Fibroblast of mammary gland (primary cell): Measurements from ENCODE around the gene BICC1.

Source experiments
- DNase-seq: peaks from one replicate; pipeline ENCODE4 v3.0.0-alpha.2; 2010; ENCODE audit warnings: low read depth
- H3K4me3 ChIP-seq: 2 replicates; pipeline ENCODE4 v1.5.1; 2011; ENCODE audit warnings: low read depth, mild to moderate bottlenecking, low read length, moderate library complexity; ENCODE audit not compliant: control insufficient read depth
- TF ChIP-seq, protein P1 (sequence below): conservative IDR thresholded peaks from 2 replicates; pipeline ENCODE4 v1.5.1; 2011; ENCODE audit warnings: low read depth, low read length, inconsistent platforms; ENCODE audit not compliant: control insufficient read depth, insufficient read depth

The BICC1 gene

DNA sequence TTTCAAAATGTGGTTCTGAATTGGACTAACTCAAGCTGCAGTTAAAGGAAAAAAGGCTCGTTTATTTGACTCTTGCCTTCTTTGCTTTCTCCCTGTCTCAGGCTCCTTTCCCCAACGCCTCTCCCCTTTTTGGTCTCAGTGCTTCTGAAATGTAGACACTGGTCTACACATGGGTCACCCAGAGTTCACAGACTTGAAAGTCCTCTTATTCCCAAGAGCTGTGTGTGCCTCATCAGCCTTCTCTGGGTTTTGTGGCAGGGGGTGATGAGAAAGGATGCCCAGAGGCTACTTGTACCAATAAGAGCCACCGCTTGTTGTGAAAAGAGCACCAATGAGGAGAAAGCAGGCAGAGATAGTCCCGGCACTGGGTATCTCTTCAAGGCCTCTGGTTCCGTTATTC is 125.7 kb downstream of the BICC1 start:
- DNase-seq, result peak; percentile 59
- TF ChIP-seq, protein P1, sequence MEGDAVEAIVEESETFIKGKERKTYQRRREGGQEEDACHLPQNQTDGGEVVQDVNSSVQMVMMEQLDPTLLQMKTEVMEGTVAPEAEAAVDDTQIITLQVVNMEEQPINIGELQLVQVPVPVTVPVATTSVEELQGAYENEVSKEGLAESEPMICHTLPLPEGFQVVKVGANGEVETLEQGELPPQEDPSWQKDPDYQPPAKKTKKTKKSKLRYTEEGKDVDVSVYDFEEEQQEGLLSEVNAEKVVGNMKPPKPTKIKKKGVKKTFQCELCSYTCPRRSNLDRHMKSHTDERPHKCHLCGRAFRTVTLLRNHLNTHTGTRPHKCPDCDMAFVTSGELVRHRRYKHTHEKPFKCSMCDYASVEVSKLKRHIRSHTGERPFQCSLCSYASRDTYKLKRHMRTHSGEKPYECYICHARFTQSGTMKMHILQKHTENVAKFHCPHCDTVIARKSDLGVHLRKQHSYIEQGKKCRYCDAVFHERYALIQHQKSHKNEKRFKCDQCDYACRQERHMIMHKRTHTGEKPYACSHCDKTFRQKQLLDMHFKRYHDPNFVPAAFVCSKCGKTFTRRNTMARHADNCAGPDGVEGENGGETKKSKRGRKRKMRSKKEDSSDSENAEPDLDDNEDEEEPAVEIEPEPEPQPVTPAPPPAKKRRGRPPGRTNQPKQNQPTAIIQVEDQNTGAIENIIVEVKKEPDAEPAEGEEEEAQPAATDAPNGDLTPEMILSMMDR, result no peak
- H3K4me3 ChIP-seq, result no peak overlapping the region

DNA sequence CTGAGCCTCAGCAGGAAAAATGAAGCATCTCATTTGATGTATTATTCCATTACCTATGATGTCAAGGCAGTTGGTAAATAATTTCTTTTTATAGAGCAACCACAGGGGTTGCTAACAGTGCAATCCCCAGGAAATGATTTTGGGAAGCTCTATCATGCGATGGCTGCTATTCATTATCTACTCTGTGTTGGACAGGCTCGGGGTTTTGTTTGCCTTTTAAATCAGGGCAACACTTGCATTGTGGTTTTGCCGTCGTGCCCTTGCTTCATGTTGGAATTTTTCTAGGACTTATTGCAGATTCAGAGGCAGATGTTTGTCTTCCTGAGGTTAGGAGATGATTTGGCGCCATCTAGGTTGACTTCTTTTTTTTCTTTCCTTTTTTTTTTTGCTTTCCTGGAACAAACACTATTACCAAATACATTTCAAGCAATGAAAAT is 128.4 kb downstream of the BICC1 start:
- H3K4me3 ChIP-seq, result no peak overlapping the region
- TF ChIP-seq, protein P1, result peak; percentile 45
- DNase-seq, result peak; percentile 99

DNA sequence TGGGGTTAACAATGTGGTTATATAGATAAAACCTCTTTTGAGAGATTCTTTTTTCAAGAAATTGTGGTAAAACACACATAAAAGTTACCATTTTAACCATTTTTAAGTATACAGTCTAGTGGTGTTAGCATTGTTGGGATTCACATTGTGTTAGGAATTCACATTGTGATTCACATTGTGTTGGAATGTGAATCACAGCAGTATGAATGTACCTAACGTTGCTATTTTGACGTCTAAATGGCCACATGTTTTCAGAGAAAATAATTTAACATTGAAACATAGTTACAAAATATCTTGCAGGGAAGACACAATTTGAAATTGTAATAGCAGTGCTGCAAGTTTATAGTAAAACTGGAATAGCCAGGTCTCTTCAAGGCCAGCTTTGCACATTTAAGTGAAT is 129.0 kb downstream of the BICC1 start:
- TF ChIP-seq, protein P1, result no peak
- DNase-seq, result peak; percentile 93
- no peak overlapping the region for H3K4me3 ChIP-seq

DNA sequence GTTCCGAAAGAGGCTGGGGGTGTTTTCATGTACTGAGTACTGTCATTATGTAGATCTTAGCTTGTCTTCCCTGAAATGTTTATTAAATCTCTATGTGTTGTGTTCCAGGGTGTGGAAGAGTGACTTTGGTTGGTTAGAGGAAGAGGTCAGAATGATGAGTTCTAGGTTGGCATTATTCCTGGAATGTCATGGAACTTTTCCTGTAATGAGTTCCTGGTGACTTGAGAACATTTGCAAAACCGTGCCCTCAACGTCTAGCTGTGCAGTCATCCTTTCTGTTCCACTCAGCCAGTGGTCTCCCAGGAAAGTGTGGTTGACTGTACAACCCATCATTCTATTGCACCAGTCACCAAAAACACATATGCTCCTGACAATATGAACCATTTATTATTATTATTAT is 129.6 kb downstream of the BICC1 start:
- TF ChIP-seq, protein P1, result no peak
- peak; percentile 97 for DNase-seq
- H3K4me3 ChIP-seq, result no peak overlapping the region

DNA sequence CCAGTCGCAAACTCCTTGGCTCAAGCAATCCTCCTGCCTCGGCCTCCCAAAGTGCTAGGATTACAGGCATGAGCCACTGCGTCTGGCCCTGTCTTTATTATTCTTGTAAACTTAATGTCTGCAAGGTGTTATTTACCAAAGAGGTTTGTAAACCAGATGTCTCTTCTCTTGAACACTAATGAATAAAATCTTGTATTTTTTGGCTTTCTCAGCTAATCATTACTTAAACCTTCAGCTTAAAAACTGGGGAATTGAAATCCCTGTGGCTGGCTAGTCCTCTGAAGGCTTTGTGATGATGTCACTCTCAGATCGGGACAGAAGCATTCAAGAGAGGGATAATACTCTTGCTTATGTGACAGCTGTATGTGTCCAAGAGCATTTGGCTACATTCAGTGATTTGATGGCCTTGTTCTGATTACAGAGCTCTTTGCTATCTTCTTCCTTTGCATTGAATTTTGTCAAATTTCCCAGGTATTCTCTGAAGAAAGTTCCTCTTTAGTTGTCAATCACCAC is 130.3 kb downstream of the BICC1 start:
- H3K4me3 ChIP-seq, result no peak overlapping the region
- TF ChIP-seq, protein P1, result no peak
- no peak for DNase-seq

DNA sequence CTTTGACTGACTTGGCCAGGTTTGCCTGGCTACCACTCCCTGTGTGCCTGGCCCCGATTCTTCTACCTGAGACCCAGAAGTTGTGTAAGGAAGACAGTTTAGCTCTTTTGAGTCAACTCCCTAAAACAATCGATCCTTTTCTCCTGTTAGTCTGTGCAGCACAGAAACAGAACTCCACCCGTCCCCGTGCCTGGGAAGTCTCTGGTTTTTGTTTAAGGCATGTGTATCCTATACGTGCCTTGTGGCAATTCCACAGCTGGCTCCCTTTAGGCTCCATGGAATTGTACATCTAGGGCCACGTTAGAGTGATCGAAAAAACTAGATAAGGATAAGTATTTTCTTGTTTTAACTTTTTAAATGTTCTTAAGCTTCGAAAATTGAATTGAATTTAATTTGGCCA is 131.6 kb downstream of the BICC1 start:
- TF ChIP-seq, protein P1, result no peak
- no peak for DNase-seq
- H3K4me3 ChIP-seq, result no peak overlapping the region
